SU-DHL-6 (cell line): ENCODE results near the gene CFL1.

Experiments used
- EZH2phosphoT487 ChIP-seq: fragments of 200-600 bp; sonication (generic), shearing (Covaris generic); conservative IDR thresholded peaks from 2 replicates; pipeline ENCODE4 v1.6.1; 2018; ENCODE audit warnings: mild to moderate bottlenecking, antibody characterized with exemption, low read length, moderate library complexity, mixed read lengths
- TF ChIP-seq, protein P1 (sequence below): fragments of 200-600 bp; sonication (generic); IDR thresholded peaks from one replicate; pipeline ENCODE4 v1.5.1; 2017; ENCODE audit warnings: antibody characterized with exemption, mild to moderate bottlenecking, low read length, moderate library complexity; ENCODE audit not compliant: insufficient read depth, poor library complexity, severe bottlenecking

DNA sequence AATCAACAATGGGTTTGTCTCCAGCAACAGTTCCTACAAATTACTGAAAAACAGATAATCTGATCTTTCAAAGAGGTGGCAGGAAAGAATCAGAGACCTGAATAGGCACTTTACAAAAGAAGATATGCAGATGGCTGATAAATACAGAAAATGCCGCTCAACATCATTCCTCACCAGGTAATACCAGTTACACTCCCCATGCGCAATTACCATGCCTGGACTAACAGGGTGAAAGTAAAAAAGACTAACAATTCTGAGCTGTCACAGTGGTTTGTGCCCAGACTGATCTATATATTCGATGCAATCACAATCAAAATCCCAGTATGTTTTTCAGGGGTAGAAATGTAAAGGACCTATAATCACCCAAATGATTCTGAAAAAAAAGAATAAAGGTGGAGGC is 14.2 kb downstream of the CFL1 start:
- TF ChIP-seq, protein P1, sequence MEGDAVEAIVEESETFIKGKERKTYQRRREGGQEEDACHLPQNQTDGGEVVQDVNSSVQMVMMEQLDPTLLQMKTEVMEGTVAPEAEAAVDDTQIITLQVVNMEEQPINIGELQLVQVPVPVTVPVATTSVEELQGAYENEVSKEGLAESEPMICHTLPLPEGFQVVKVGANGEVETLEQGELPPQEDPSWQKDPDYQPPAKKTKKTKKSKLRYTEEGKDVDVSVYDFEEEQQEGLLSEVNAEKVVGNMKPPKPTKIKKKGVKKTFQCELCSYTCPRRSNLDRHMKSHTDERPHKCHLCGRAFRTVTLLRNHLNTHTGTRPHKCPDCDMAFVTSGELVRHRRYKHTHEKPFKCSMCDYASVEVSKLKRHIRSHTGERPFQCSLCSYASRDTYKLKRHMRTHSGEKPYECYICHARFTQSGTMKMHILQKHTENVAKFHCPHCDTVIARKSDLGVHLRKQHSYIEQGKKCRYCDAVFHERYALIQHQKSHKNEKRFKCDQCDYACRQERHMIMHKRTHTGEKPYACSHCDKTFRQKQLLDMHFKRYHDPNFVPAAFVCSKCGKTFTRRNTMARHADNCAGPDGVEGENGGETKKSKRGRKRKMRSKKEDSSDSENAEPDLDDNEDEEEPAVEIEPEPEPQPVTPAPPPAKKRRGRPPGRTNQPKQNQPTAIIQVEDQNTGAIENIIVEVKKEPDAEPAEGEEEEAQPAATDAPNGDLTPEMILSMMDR = no peak
- no peak for TF ChIP-seq EZH2phosphoT487
